CD14-positive monocyte (primary cell): ENCODE results near the gene DBR1. TPM values are rescaled to one million over a fixed set of nuclear protein-coding genes. Genes with fewer than 3 reads are reported as not detected.
A peak's percentile ranks its signal among the peaks of the same experiment; 100 is the strongest.

Experiments
- DNase-seq, 3 donors: peaks; one replicate each; pipeline ENCODE4 v3.0.0-alpha.2; 2011 to 2022
- H2AFZ ChIP-seq: 2 replicates; pipeline ENCODE4 v1.6.0; 2012; ENCODE audit warnings: mild to moderate bottlenecking, low read depth, low read length, inconsistent platforms; ENCODE audit not compliant: insufficient read depth, poor library complexity, severe bottlenecking
- H3K27ac ChIP-seq, 2 donors: 1 replicate in 1 of 2; 2 replicates in 1 of 2; pipeline ENCODE4 v1.5.1; 2012 to 2013; ENCODE audit warnings: low read length in 2 of 2, control low read depth in 1 of 2, inconsistent platforms in 1 of 2, low read depth in 1 of 2, mild to moderate bottlenecking in 1 of 2
- H3K27me3 ChIP-seq, 2 donors: one replicate each; pipeline versions ENCODE4 v1.6.0 to v1.6.1; 2011 to 2013; ENCODE audit warnings: low read length in 2 of 2; ENCODE audit not compliant: control insufficient read depth in 2 of 2, insufficient read depth in 2 of 2
- H3K36me3 ChIP-seq, 2 donors: replicated peaks in 1 of 2; 1 replicate in 1 of 2; 2 replicates in 1 of 2; pipeline versions ENCODE4 v1.5.1 to v1.6.1; 2012 to 2013; ENCODE audit warnings: low read length in 2 of 2, control low read depth in 1 of 2, inconsistent platforms in 1 of 2, mild to moderate bottlenecking in 1 of 2; ENCODE audit not compliant: insufficient read depth in 2 of 2, control insufficient read depth in 1 of 2
- H3K4me1 ChIP-seq, 2 donors: 1 replicate in 1 of 2; 2 replicates in 1 of 2; pipeline versions ENCODE4 v1.5.1 to v1.6.1; 2012 to 2013; ENCODE audit warnings: low read length in 2 of 2, control low read depth in 1 of 2, inconsistent platforms in 1 of 2, mild to moderate bottlenecking in 1 of 2, moderate library complexity in 1 of 2; ENCODE audit not compliant: insufficient read depth in 2 of 2, control insufficient read depth in 1 of 2
- H3K4me2 ChIP-seq: replicated peaks from 2 replicates; pipeline ENCODE3; 2012; ENCODE audit warnings: low read length, moderate library complexity, mild to moderate bottlenecking; ENCODE audit not compliant: poor library complexity, severe bottlenecking; ENCODE audit errors: extremely low read depth
- H3K4me3 ChIP-seq, 3 experiments: fragments of 200-600 bp in 1 of 3; sonication (generic) in 1 of 3; replicated peaks in 1 of 3; 1 replicate in 2 of 3; 2 replicates in 1 of 3; pipeline ENCODE4 v1.5.1; 2011 to 2013; ENCODE audit warnings: low read length in 3 of 3, mild to moderate bottlenecking in 3 of 3, control low read depth in 2 of 3, low read depth in 2 of 3, inconsistent platforms in 1 of 3, moderate library complexity in 1 of 3
- H3K79me2 ChIP-seq: 2 replicates; pipeline ENCODE4 v1.6.0; 2012; ENCODE audit warnings: mild to moderate bottlenecking, control low read depth, inconsistent platforms, low read length, moderate library complexity; ENCODE audit not compliant: insufficient read depth
- H3K9ac ChIP-seq: 2 replicates; pipeline ENCODE4 v1.6.0; 2017; ENCODE audit warnings: low read length, mild to moderate bottlenecking; ENCODE audit not compliant: insufficient read depth, poor library complexity, severe bottlenecking
- H3K9me3 ChIP-seq, 2 donors: replicated peaks in 1 of 2; 1 replicate in 1 of 2; 2 replicates in 1 of 2; pipeline versions ENCODE4 v1.5.1 to v1.6.1; 2012 to 2013; ENCODE audit warnings: low read length in 2 of 2, control low read depth in 1 of 2; ENCODE audit not compliant: control insufficient read depth in 1 of 2, insufficient read depth in 1 of 2
- H4K20me1 ChIP-seq: 2 replicates; pipeline ENCODE4 v1.6.0; 2012; ENCODE audit warnings: mild to moderate bottlenecking, low read length, control low read depth, moderate library complexity; ENCODE audit not compliant: insufficient read depth
- H3K27ac Mint-ChIP-seq, 7 donors: one replicate each; pipeline ENCODE4 v1.8.0; 2020; ENCODE audit warnings: mild to moderate bottlenecking in 7 of 7, mixed read lengths in 7 of 7, moderate library complexity in 6 of 7, inconsistent platforms in 2 of 7
- H3K27me3 Mint-ChIP-seq, 3 donors: one replicate each; pipeline ENCODE4 v1.8.0; 2021 to 2022; ENCODE audit warnings: low read depth in 3 of 3, mild to moderate bottlenecking in 3 of 3, mixed read lengths in 3 of 3, moderate library complexity in 3 of 3, inconsistent platforms in 1 of 3
- H3K36me3 Mint-ChIP-seq, 2 donors: one replicate each; pipeline ENCODE4 v1.8.0; 2020; ENCODE audit warnings: mixed read lengths in 2 of 2, inconsistent platforms in 1 of 2, mild to moderate bottlenecking in 1 of 2
- H3K4me1 Mint-ChIP-seq: one replicate; pipeline ENCODE4 v1.8.0; 2020; ENCODE audit warnings: mild to moderate bottlenecking, mixed read lengths
- H3K4me3 Mint-ChIP-seq, 2 donors: one replicate each; pipeline ENCODE4 v1.8.0; 2020; ENCODE audit warnings: mild to moderate bottlenecking in 2 of 2, mixed read lengths in 2 of 2, moderate library complexity in 1 of 2
- H3K9me3 Mint-ChIP-seq, 7 donors: one replicate each; pipeline ENCODE4 v1.8.0; 2020 to 2022; ENCODE audit warnings: mixed read lengths in 7 of 7, mild to moderate bottlenecking in 6 of 7, moderate library complexity in 6 of 7, inconsistent platforms in 2 of 7
- CTCF ChIP-seq: fragments of 200-600 bp; IDR thresholded peaks from one replicate; pipeline ENCODE4 v1.8.0; 2022; ENCODE audit warnings: antibody characterized with exemption, mild to moderate bottlenecking
- WGBS: methylation state at CpG from one replicate; pipeline ENCODE4 v1.1.5; 2013; ENCODE audit warnings: missing lambda C conversion rate; ENCODE audit not compliant: insufficient coverage; 5-methylcytosine and 5-hydroxymethylcytosine counted together
- intact Hi-C, 2 donors: fragments of 100-400 bp; cut with micrococcal nuclease; formaldehyde crosslinking; loops; one replicate each; pipeline versions ENCODE4 v1.15.0 to v1.15.1; 2023
- polyA plus RNA-seq, 3 donors: library from polyadenylated mRNA; depleted of rRNA in 1 of 3; unstranded in 2 of 3; stranded (reverse) in 1 of 3; fragments of 300-500 nt in 2 of 3; fragments of >200 nt in 1 of 3; fragmentation: Illumina TruSeq in 2 of 3; gene quantifications; 1 replicate in 2 of 3; 2 replicates in 1 of 3; pipeline ENCODE4 v1.2.3, GENCODE V29; 2012 to 2021

Gene DBR1
- polyA plus RNA-seq, 3 donors: 4.8 to 7.5 (median 5.6) TPM

- Histone ChIP-seq H3K27me3 (no peaks in the 10 kb centered on the region), H3K4me2 (no peak overlapping the region), H3K9ac (no peak overlapping the region), H3K9me3 (no peaks in the 10 kb centered on the region), H3K36me3 (peaks cover 2 to 29% of the 10 kb centered on the region in 2 donors), H3K4me3 (no peak overlapping the region), H3K79me2 (peaks cover 100% of the 10 kb centered on the region), H3K27ac (peak overlapping the region in 1 of 2 donors; percentile 16), H3K4me1 (peaks cover 15 to 17% of the 10 kb centered on the region in 2 donors), H4K20me1 (peaks cover 98% of the 10 kb centered on the region), H2AFZ (no peak overlapping the region)
- Mint-ChIP-seq H3K4me3 (no peak overlapping the region), H3K27me3 (no peaks in the 10 kb centered on the region), H3K9me3 (peaks cover 0 to 4% (median 0%) of the 10 kb centered on the region in 7 donors), H3K27ac (peak overlapping the region in 1 of 7 donors; percentile 0), H3K4me1 (peaks cover 18% of the 10 kb centered on the region), H3K36me3 (peaks cover 29 to 50% of the 10 kb centered on the region in 2 donors)
- no peak for DNase-seq
- 100% methylated on average over 1 of the region's 5 CpGs for WGBS
- intact Hi-C loops: no loop called here
- TF ChIP-seq CTCF: no peak
Measured at GRCh38 chr3:138205527-138205926, 30.8 kb upstream of the DBR1 start.

- H3K79me2 ChIP-seq: peaks cover 100% of the 10 kb centered on the region
- H4K20me1 ChIP-seq: peaks cover 100% of the 10 kb centered on the region
- H3K27me3 Mint-ChIP-seq: no peaks in the 10 kb centered on the region
- H3K9me3 ChIP-seq: no peaks in the 10 kb centered on the region
- peaks cover 0 to 4% (median 0%) of the 10 kb centered on the region in 7 donors for H3K9me3 Mint-ChIP-seq
- H3K4me3 ChIP-seq: no peak overlapping the region
- peak overlapping the region in 1 of 2 donors; percentile 69 for H3K27ac ChIP-seq
- H3K4me3 Mint-ChIP-seq: peak overlapping the region in 1 of 2 donors; percentile 24
- H3K4me2 ChIP-seq: no peak overlapping the region
- H2AFZ ChIP-seq: no peak overlapping the region
- peaks cover 33% of the 10 kb centered on the region for H3K4me1 Mint-ChIP-seq
- WGBS: 90% methylated on average over 1 of the region's 4 CpGs
- H3K36me3 Mint-ChIP-seq: peaks cover 20 to 38% of the 10 kb centered on the region in 2 donors
- peaks cover 18 to 33% of the 10 kb centered on the region in 2 donors for H3K4me1 ChIP-seq
- peak overlapping the region in 5 of 7 donors; percentile 1 to 84 (median 64) for H3K27ac Mint-ChIP-seq
- no peak for DNase-seq
- H3K27me3 ChIP-seq: no peaks in the 10 kb centered on the region
- intact Hi-C loops: loop anchor here in 1 of 2 donors (1.0 kb wide), 1 partner anchor 11 kb away; no protein-coding TSS in a partner anchor
- TF ChIP-seq CTCF: no peak
- peaks cover 0 to 17% of the 10 kb centered on the region in 2 donors for H3K36me3 ChIP-seq
- peak overlapping the region; percentile 21 for H3K9ac ChIP-seq
Measured at GRCh38 chr3:138203938-138204337, 29.2 kb upstream of the DBR1 start.
